HG03442 (cell line): ENCODE results near the gene GGACT.
"Not testable (repeated sequence)": the region's sequence is repeated elsewhere in the genome, so short reads cannot be mapped to it uniquely, and the experiment has no call there.

ENCODE experiments used
- ATAC-seq: cut with Tn5 transposase; IDR thresholded peaks from one replicate; pipeline ENCODE4 v1.9.1; 2021; ENCODE audit warnings: mild to moderate bottlenecking, moderate library complexity; ENCODE audit not compliant: unreplicated experiment

The GGACT gene

GRCh38 chr13:100588331-100589177, at the start of gene GGACT:
TSS of gene GGACT (minus strand) at chr13:100588789. CDS start at chr13:100532591, 56,198 bp downstream.
- peak; percentile 98 for ATAC-seq

GRCh38 chr13:100637796-100638195, 49.2 kb upstream of the GGACT start:
- no peak for ATAC-seq

- no peak for ATAC-seq
Measured at GRCh38 chr13:100637380-100637779, 48.8 kb upstream of the GGACT start.

DNA sequence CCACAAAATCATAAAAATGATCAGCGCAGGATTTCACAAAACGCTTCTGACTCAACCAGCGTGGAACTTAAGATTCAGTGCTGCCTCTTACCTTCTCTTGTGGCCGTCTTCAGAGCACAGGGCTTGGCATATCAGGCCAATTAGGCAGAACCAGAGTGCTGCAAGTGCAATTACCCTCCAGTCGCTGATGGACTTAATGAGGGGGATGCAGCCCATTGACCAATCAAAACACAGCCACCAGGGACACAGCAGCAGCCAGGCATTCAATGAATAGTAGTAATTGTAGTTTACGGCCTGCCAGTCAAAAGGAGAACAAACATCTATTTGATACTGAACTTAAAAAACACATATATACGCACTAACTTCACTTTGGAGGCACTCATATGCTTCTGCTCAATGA, 47.9 kb upstream of the GGACT start:
- ATAC-seq = no peak

DNA sequence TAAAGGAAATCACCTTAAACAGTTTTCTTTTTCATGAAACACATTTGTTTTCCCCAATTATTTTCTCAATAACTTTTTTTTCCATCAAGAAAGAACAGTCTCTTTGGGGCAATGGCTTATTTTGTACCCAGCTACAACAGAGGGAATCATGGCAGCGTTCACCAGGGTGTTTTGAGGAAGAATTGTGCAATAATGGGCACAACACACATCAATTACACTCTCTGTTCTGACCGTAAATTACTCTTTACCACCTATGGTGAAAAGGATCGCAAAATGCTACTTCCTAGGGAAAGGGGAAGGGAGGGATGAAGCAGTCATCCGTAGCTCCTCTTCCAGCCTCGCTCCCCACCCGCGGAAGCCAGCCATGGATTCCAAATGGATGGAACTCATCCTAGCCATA, 47.4 kb upstream of the GGACT start:
- no peak for ATAC-seq

DNA sequence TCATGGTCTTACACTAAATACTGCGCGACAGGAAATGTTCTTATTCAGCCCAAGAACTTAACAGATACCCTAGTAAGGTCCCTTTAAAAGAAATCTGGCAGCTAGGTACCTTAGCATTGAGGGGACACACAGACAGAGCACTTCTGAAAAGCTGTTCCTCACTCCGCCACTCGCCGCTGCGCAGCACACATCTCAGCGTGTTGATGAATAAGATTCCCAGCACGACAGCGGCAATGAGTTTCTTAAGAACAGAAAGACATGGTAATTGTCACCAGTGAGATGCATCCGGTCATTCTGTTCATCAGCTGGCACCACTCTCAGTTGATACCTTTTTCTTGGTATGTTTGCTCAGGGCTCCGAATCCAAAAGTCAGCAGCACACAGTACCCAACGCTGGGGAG, 46.1 kb upstream of the GGACT start:
- no peak for ATAC-seq

DNA sequence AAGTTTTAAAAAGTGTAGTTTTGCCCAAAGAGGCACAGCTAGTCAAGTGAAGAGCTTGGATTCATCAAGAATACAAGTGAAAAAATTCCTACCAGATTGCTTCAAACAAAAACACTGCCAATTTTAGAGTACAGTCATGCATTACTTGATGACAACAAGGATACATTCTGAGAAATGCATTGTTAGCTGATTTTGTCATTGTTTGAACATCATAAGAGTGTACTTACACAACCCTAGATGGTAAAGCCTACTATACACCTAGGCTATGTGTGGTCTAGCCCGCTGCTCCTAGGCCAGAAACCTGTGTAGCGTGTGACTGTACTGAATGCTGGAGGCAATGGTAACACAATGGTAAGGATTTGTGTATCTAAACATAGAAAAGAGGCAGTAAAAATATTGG, 44.9 kb upstream of the GGACT start:
- ATAC-seq = no peak

DNA sequence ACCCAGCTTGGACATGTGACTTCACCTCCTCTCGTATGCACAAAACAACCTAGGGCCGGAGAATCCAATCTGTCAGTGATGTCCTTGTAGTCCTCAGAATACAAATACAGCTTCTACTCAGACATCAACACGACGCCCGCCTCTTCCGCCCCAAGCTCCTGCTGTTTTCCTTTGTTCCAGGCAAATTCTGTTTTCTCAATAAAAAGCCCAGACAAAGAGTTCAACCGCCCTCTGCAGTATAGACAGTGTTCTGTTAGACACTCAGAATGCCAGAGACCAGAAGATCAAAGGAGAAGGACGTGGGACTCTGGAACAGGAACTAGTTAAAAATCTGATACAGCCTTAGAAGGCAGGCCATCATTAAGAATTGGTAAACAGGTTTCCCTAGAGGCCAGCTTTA, 42.0 kb upstream of the GGACT start:
- no peak for ATAC-seq

DNA sequence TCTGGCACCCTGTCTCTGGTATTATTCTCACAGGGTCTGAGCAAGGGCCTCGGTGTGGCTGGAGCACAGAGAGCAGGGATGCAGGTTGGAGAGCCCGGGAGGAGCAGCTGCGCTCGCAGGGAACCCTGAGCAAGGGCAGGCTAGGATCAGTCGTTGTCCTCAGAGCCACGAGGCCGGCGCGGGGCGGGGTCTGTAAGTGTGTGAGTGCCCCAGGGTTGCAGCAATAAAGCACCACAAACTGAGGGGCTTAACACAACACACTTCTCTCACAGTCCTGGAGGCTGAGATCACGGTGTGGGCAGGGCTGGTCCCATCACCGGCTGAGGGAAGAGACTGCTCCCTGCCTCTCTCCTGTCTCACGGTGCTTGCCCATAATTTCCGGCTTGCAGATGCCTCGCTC, 38.5 kb upstream of the GGACT start:
- no peak for ATAC-seq

DNA sequence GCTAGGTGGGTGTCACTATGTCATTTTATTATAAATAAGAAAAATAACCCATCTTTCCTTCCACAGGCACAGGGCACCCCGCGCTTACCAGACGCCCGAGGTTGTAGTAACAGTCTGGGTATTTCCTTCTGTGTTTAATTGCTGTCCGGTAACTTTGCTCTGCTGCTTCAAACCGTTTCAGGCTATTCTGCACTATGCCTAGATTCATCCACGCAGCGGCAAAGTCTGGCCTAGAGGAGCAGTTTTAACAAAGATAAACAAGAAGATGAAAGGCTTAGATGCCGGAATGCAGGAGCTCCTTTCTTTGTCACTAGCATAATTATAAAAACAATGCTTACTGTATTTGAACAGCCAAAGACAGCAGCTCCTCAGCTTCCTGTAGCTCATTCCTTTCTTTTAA, 36.9 kb upstream of the GGACT start:
- no peak for ATAC-seq

DNA sequence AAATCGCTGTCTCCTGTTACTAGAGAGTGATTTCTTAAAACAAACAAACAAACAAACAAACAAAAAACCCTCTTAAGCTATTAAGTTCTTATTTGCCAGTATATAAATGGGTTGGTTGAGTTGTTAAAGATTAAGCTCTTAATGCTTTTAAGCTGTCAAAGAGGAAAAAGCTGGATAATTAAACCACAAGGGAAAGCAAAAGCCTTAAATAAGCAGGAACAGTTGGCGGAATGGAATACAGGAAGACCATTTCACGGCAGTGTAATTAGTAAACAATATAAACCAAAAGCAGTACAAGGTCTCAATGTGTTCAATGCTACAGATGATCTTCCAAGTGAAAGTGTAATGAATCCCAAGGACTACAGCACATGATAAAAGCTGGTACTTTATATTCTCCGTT, 32.2 kb upstream of the GGACT start:
- no peak for ATAC-seq

- ATAC-seq = no peak
Measured at GRCh38 chr13:100619940-100620339, 31.4 kb upstream of the GGACT start.

DNA sequence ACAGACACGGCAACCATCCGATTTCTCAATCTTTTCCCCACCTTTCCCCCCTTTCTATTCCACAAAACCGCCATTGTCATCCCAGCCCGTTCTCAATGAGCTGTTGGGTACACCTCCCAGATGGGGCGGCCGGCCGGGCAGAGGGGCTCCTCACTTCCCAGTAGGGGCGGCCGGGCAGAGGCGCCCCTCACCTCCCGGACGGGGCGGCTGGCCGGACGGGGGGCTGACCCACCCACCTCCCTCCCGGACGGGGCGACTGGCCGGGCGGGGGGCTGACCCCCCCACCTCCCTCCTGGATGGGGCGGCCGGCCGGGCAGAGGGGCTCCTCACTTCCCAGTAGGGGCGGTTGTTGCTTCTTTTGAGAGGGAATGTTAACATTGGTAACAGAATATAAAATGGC, 30.3 kb upstream of the GGACT start:
- not testable (repeated sequence) for ATAC-seq

DNA sequence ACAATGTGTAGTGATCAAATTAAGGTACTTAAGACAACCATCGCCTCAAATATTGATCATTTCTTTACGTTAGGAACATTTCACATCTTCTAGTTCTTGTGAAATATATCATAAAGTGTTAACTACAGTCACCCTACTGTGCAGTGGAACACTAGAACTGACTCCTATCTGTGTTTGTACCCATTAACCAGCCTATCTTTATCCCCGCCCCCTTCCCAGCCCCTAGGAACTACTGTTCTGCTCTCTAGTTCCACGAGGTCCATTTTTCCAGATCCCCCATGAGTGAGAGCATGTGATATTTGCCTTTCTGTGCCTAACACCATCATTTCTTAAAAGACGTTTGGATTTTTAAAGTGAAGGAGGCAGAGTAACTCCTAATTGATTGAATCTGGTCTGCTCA, 24.4 kb upstream of the GGACT start:
- ATAC-seq = no peak

- no peak for ATAC-seq
Measured at GRCh38 chr13:100611678-100612492, 23.3 kb upstream of the GGACT start.

DNA sequence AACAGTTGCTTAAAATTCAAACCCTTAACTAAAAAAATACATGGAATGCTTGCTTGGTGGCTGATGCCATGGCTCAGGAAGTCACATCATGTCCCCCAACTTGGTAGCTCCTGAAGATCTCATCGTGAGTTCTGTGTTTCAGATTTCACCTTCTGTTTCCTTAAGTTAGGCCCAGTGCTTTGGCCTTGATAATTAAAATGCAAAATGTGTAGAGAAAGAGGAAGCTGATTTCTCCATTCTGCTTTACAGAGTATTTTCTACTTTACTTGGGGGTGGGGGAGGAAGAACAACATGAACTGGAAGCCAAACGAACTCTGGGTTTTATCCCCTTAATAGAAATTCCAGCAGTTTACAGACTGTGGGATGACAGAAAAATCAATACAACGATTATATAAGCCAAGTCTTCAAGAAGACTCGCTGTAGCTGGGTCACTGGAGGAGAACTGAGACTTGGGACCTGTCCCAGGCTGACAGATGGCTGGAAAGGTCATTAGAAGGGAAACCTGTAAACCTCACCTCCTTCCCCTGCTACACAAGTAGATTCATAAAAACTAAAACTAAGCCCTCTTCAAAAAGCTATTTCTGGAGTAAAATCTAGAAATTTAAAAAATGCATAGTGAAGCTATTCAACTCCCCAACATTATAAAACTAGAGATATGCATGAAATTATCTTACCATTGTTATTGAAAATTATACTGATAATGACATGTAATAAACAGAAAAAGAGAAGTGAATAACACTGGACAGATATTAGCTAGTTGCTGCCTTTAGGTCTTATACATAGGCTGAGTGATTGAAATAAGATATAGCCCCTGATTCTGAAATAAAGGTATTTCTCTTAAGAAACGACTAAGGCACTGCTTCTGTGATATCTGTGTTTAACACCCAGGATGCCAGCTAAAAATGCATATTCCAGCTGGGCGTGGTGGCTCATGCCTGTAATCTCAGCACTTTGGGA, 22.1 kb upstream of the GGACT start:
- no peak for ATAC-seq

DNA sequence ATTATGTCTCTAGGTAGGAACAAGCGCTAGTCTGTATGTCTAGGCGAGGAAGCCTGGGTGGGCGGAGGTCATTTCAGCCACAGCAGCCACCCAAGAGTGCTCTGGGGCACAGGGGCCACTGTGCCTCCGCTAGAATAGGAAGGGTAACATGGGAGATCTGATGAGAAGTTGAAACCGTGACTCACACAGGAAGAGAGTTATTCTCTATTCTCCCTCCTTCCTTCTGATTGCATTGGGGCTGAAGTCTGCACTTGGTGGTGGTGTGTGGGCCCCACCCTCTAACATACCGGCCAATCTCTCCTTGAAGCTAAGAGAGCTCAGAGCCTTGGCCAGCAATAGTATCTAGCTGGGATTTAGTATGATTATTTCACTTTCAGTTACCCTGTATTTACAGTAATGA, 20.3 kb upstream of the GGACT start:
- ATAC-seq = peak; percentile 96

GRCh38 chr13:100608489-100608888, 19.9 kb upstream of the GGACT start:
- no peak for ATAC-seq

GRCh38 chr13:100604918-100605710, 16.5 kb upstream of the GGACT start:
- no peak for ATAC-seq

- no peak for ATAC-seq
Measured at GRCh38 chr13:100602493-100603111, 14.0 kb upstream of the GGACT start.
